Uterus (tissue), 2 donors: ENCODE data around the gene ANKUB1.

Experiments
- POLR2A ChIP-seq, 2 donors: fragments of 450-650 bp; IDR thresholded peaks; one replicate each; pipeline ENCODE4 v1.6.1; 2016; ENCODE audit warnings: antibody characterized with exemption in 2 of 2, mild to moderate bottlenecking in 1 of 2, moderate library complexity in 1 of 2
- TF ChIP-seq, protein P1 (sequence below), 4 experiments: fragments of 200-600 bp in 2 of 4; fragments of 450-650 bp in 2 of 4; sonication (generic) in 2 of 4; IDR thresholded peaks; one replicate each; pipeline ENCODE4 v1.5.1; 2016 to 2019; ENCODE audit warnings: antibody characterized with exemption in 4 of 4, mild to moderate bottlenecking in 2 of 4, moderate library complexity in 1 of 4

DNA sequence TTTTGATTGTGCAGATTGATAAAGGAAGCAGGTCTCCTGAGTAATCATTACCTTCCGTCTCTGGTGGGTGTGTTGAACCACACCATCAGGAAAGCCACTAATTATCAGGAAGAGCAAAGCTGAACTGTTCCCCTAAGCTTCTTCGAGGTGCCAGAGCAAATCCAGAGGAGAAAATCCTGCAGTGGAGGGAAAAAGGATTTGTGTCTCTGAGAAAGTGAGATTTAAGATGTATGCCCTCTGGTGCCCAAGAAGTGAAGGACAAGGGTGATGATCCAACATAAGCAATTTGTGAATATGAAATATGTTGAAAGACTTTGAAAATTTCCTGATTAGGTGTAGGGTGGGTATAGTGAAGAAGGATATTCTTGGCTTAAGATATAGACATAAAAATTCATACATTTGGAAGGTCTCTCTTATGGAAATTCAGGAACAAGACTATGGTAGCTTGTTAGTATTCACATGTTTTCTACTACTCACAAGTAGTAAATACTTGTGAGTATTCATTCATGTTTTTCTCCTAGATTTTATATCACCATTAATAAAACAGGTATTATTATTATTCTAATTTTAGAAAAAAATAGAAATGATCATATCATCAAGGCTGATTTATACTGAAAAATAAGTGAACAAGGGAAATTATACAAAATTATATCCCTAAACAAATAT, 74.8 kb downstream of the ANKUB1 start:
- no peak for TF ChIP-seq POLR2A (IDR thresholded peaks at IDR 0.05)
- TF ChIP-seq, protein P1, sequence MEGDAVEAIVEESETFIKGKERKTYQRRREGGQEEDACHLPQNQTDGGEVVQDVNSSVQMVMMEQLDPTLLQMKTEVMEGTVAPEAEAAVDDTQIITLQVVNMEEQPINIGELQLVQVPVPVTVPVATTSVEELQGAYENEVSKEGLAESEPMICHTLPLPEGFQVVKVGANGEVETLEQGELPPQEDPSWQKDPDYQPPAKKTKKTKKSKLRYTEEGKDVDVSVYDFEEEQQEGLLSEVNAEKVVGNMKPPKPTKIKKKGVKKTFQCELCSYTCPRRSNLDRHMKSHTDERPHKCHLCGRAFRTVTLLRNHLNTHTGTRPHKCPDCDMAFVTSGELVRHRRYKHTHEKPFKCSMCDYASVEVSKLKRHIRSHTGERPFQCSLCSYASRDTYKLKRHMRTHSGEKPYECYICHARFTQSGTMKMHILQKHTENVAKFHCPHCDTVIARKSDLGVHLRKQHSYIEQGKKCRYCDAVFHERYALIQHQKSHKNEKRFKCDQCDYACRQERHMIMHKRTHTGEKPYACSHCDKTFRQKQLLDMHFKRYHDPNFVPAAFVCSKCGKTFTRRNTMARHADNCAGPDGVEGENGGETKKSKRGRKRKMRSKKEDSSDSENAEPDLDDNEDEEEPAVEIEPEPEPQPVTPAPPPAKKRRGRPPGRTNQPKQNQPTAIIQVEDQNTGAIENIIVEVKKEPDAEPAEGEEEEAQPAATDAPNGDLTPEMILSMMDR (IDR thresholded peaks at IDR 0.05): peak; percentile 76 to 90 (median 84)
